WTC11 (cell line): ENCODE data around the gene NUP214. TPM values are rescaled to one million over a fixed set of nuclear protein-coding genes. Genes with fewer than 3 reads are reported as not detected.
A peak's percentile ranks its signal among the peaks of the same experiment; 100 is the strongest.

Experiments used
- ATAC-seq: fragments of 200-7000 bp; cut with Tn5 transposase; 2 replicates; pipeline ENCODE4 v1.10.0; 2021; ENCODE audit warnings: mild to moderate bottlenecking, moderate library complexity
- CTCF ChIA-PET: fragments of 300-600 bp; sonication (Branson Sonifier 250); formaldehyde crosslinking; loops from one replicate; lab custom pipeline; 2021; ENCODE audit warnings: antibody characterized with exemption; lab: Charles Lee
- POLR2A ChIA-PET: fragments of 350-600 bp; sonication (Branson Sonifier 250); formaldehyde crosslinking; loops from one replicate; lab custom pipeline; 2021; ENCODE audit warnings: antibody characterized with exemption; lab: Charles Lee
- DNase-seq: peaks from one replicate; pipeline ENCODE4 v3.0.0; 2021; ENCODE audit warnings: low spot score
- H3K27ac Mint-ChIP-seq: 2 replicates; pipeline ENCODE4 v1.8.0; 2021; ENCODE audit warnings: mixed read lengths
- H3K27me3 Mint-ChIP-seq: 2 replicates; pipeline ENCODE4 v1.8.0; 2021; ENCODE audit warnings: low read depth, mild to moderate bottlenecking, moderate library complexity, mixed read lengths
- H3K36me3 Mint-ChIP-seq: 2 replicates; pipeline ENCODE4 v1.8.0; 2021; ENCODE audit warnings: mixed read lengths
- H3K4me1 Mint-ChIP-seq: 2 replicates; pipeline ENCODE4 v1.8.0; 2022; ENCODE audit warnings: mixed read lengths
- H3K4me3 Mint-ChIP-seq: 2 replicates; pipeline ENCODE4 v1.8.0; 2021; ENCODE audit warnings: mild to moderate bottlenecking, moderate library complexity, mixed read lengths
- H3K9me3 Mint-ChIP-seq: 2 replicates; pipeline ENCODE4 v1.8.0; 2021; ENCODE audit warnings: mixed read lengths
- AFF4 ChIP-seq: sonication (generic); formaldehyde crosslinking; IDR thresholded peaks from 2 replicates; pipeline ENCODE4 v1.8.1; 2023; ENCODE audit warnings: mild to moderate bottlenecking, missing genetic modification reagents, borderline replicate concordance
- AR ChIP-seq: fragments of 250-450 bp; sonication (Bioruptor Pico); IDR thresholded peaks from 2 replicates; pipeline ENCODE4 v1.9.0; 2021; ENCODE audit warnings: mild to moderate bottlenecking
- ATF1 ChIP-seq: sonication (generic); formaldehyde crosslinking; IDR thresholded peaks from 2 replicates; pipeline ENCODE4 v1.8.1; 2023; ENCODE audit warnings: mild to moderate bottlenecking, moderate library complexity, missing genetic modification reagents
- FOXP1 ChIP-seq: sonication (generic); formaldehyde crosslinking; IDR thresholded peaks from 2 replicates; pipeline ENCODE4 v1.8.0; 2022; ENCODE audit warnings: missing genetic modification reagents, mild to moderate bottlenecking, moderate library complexity, borderline replicate concordance
- MLX ChIP-seq: sonication (generic); formaldehyde crosslinking; IDR thresholded peaks from 2 replicates; pipeline ENCODE4 v1.8.1; 2023; ENCODE audit warnings: mild to moderate bottlenecking, missing genetic modification reagents, moderate library complexity
- MYBL2 ChIP-seq: sonication (generic); formaldehyde crosslinking; IDR thresholded peaks from 2 replicates; pipeline ENCODE4 v1.8.1; 2023; ENCODE audit warnings: mild to moderate bottlenecking, moderate library complexity, missing genetic modification reagents
- NFYB ChIP-seq: sonication (generic); formaldehyde crosslinking; conservative IDR thresholded peaks from 2 replicates; pipeline ENCODE4 v1.8.0; 2022; ENCODE audit warnings: low read depth, missing genetic modification reagents
- NR2C2 ChIP-seq: sonication (generic); formaldehyde crosslinking; IDR thresholded peaks from 2 replicates; pipeline ENCODE4 v1.8.0; 2022; ENCODE audit warnings: mild to moderate bottlenecking, missing genetic modification reagents
- NR3C1 ChIP-seq: sonication (generic); formaldehyde crosslinking; conservative IDR thresholded peaks from 2 replicates; pipeline ENCODE4 v1.8.1; 2023; ENCODE audit warnings: low read depth, mild to moderate bottlenecking, missing genetic modification reagents
- OVOL2 ChIP-seq: fragments of 250-450 bp; sonication (Bioruptor Pico); IDR thresholded peaks from 2 replicates; pipeline ENCODE4 v1.9.0; 2021; ENCODE audit warnings: mild to moderate bottlenecking, borderline replicate concordance
- PREB ChIP-seq: sonication (generic); formaldehyde crosslinking; IDR thresholded peaks from 2 replicates; pipeline ENCODE4 v1.8.1; 2022; ENCODE audit warnings: mild to moderate bottlenecking, missing genetic modification reagents, moderate library complexity, borderline replicate concordance
- PRRX2 ChIP-seq: fragments of 250-450 bp; sonication (Bioruptor Pico); IDR thresholded peaks from 2 replicates; pipeline ENCODE4 v1.8.0; 2021; ENCODE audit warnings: mild to moderate bottlenecking
- SP1 ChIP-seq: sonication (generic); formaldehyde crosslinking; conservative IDR thresholded peaks from 2 replicates; pipeline ENCODE4 v1.8.1; 2022; ENCODE audit warnings: missing genetic modification reagents
- ZNF219 ChIP-seq: sonication (generic); formaldehyde crosslinking; IDR thresholded peaks from 2 replicates; pipeline ENCODE4 v1.8.0; 2023; ENCODE audit warnings: missing genetic modification reagents, mild to moderate bottlenecking, borderline replicate concordance
- ZNF512 ChIP-seq: sonication (generic); formaldehyde crosslinking; IDR thresholded peaks from 2 replicates; pipeline ENCODE4 v1.8.1; 2022; ENCODE audit warnings: missing genetic modification reagents, borderline replicate concordance
- total RNA-seq: library from RNA; stranded (reverse); gene quantifications from 3 replicates; pipeline ENCODE4 v1.2.3, GENCODE V29; 2021

NUP214 gene
- total RNA-seq, 1 experiment from 2014 or later, result 41.8 TPM

- TF ChIP-seq ZNF512 (CRISPR knock-in tag) (no peak), NR3C1 (CRISPR knock-in tag) (no peak), FOXP1 (CRISPR knock-in tag) (no peak), MLX (CRISPR knock-in tag) (no peak)
- TF ChIP-seq, all 79 proteins: peak for 0
These were observed 22.4 kb upstream of the NUP214 start (continued) for GRCh38 chr9:131103024-131103423.

- Mint-ChIP-seq H3K27me3 (no peaks in the 10 kb centered on the region; the same call in 1 of the 2 replicates), H3K27ac (peak overlapping the region; percentile 90), H3K4me1 (peaks cover 54% of the 10 kb centered on the region), H3K36me3 (peaks cover 15% of the 10 kb centered on the region), H3K4me3 (no peak overlapping the region), H3K9me3 (no peaks in the 10 kb centered on the region)
- no peak for ATAC-seq
- ChIA-PET POLR2A (no interaction called here), CTCF (interaction anchor here (0.8 to 0.9 kb wide), 2 partner anchors 25 to 57 kb away, joined by 3 to 6 read pairs; no protein-coding TSS in a partner anchor)
- no peak for DNase-seq
- TF ChIP-seq NFYB (CRISPR knock-in tag) (no peak), PREB (no peak), PRRX2 (CRISPR knock-in tag) (no peak), ZNF219 (CRISPR knock-in tag) (no peak), MYBL2 (CRISPR knock-in tag) (no peak), ATF1 (CRISPR knock-in tag) (no peak), AR (no peak), OVOL2 (CRISPR knock-in tag) (no peak), NR2C2 (CRISPR knock-in tag) (no peak)
These were observed 21.9 kb upstream of the NUP214 start for GRCh38 chr9:131103535-131103934.

- peaks cover 22% of the 10 kb centered on the region for H3K36me3 Mint-ChIP-seq
- CTCF ChIA-PET, result interaction anchor here (0.8 to 0.9 kb wide), 2 partner anchors 26 to 58 kb away, joined by 3 to 6 read pairs; no protein-coding TSS in a partner anchor
These were observed 21.2 kb upstream of the NUP214 start for GRCh38 chr9:131104016-131104740.

More at GRCh38 chr9:131104016-131104740, 21.2 kb upstream of the NUP214 start:
- H3K4me3 Mint-ChIP-seq, result no peak overlapping the region
- TF ChIP-seq SP1 (peak; percentile 45; the same call in 1 of the 2 replicates), AFF4 (CRISPR knock-in tag) (no peak)
- H3K9me3 Mint-ChIP-seq, result no peaks in the 10 kb centered on the region
- DNase-seq (no peak), ATAC-seq (peak; percentile 53)
- peak overlapping the region; percentile 90; the same call in 1 of the 2 replicates for H3K27ac Mint-ChIP-seq
- POLR2A ChIA-PET, result no interaction called here
- H3K27me3 Mint-ChIP-seq, result no peaks in the 10 kb centered on the region; the same call in 1 of the 2 replicates
- H3K4me1 Mint-ChIP-seq, result peaks cover 50% of the 10 kb centered on the region
